Sigmoid colon (tissue), 4 donors: Measurements from ENCODE around the gene HOXB4.

Experiments
- CTCF ChIP-seq, 4 experiments: fragments of 450-650 bp in 3 of 4; fragments of 200-600 bp in 1 of 4; IDR thresholded peaks; one replicate each; pipeline ENCODE4 v1.5.1; 2016 to 2019; ENCODE audit warnings: antibody characterized with exemption in 4 of 4, mild to moderate bottlenecking in 3 of 4, moderate library complexity in 2 of 4
- EP300 ChIP-seq, 4 donors: sonication (generic); formaldehyde crosslinking; IDR thresholded peaks; one replicate each; pipeline ENCODE4 v1.6.1; 2017; ENCODE audit warnings: antibody characterized with exemption in 4 of 4
- POLR2A ChIP-seq, 2 donors: fragments of 450-650 bp; IDR thresholded peaks; one replicate each; pipeline ENCODE4 v1.6.1; 2016; ENCODE audit warnings: antibody characterized with exemption in 2 of 2, mild to moderate bottlenecking in 2 of 2, moderate library complexity in 2 of 2
- POLR2AphosphoS5 ChIP-seq, 4 donors: sonication (generic); formaldehyde crosslinking; IDR thresholded peaks; one replicate each; pipeline ENCODE4 v1.6.1; 2017; ENCODE audit warnings: antibody characterized with exemption in 4 of 4

DNA sequence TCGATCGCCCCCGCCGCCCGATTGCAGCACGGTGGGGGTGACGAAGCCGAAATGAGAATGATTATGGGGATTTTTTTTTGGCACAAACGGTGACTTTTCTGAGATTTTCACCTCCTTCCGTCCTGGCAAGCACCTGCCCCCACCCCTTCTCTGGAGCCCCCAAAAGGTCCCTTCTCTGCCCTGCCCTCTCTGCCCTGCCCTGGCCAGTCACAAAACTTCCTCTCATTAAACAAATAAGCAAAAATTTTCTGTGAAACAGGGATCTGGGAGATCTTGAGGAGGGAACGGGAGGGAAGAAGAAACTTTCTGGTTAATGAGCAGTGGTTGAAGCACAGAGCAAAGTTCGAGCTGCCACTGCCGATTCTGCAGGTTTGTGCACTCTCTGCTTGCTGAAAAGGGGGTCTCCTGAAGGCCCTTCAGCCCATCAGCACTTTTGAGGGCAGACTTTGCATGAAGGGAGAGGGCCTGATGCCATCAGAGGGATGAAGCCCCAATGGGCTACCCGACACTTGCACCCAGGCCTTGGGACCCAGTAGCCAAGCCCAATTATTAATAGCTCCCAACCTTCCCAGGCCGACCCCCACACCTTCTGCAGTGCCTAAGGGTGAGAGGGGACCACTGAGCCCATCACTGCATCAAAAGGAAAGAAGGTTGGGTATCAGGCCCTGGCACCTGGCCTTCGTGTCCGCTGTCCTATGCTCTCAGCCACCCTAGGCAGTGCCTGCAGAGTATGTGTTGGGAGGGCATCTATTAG is 38.0 kb upstream of the HOXB4 start:
- TF ChIP-seq CTCF (IDR thresholded peaks at IDR 0.05) (no peak), POLR2A (IDR thresholded peaks at IDR 0.05) (no peak), EP300 (IDR thresholded peaks at IDR 0.05) (no peak), POLR2AphosphoS5 (IDR thresholded peaks at IDR 0.05) (no peak)
